DOHH2 (cell line): ENCODE measurements around the gene GPR62.
A peak's percentile ranks its signal among the peaks of the same experiment; 100 is the strongest.

ENCODE experiments used
- H3F3A ChIP-seq: fragments of 200-600 bp; sonication (generic), shearing (Covaris generic); 2 replicates; pipeline ENCODE4 v1.6.0; 2016; ENCODE audit warnings: antibody characterized with exemption, mild to moderate bottlenecking; ENCODE audit not compliant: control insufficient read depth, insufficient read depth
- H3K27ac ChIP-seq: fragments of 200-600 bp; sonication (generic); 2 replicates; pipeline ENCODE4 v1.5.1; 2014; ENCODE audit warnings: low read depth, mild to moderate bottlenecking, low read length, moderate library complexity
- H3K27me3 ChIP-seq: fragments of 200-600 bp; sonication (generic); 2 replicates; pipeline ENCODE4 v1.6.1; 2014; ENCODE audit warnings: mild to moderate bottlenecking, low read length, mixed read lengths; ENCODE audit not compliant: control insufficient read depth
- H3K36me3 ChIP-seq: fragments of 200-600 bp; sonication (generic); 2 replicates; pipeline ENCODE4 v1.6.1; 2014; ENCODE audit warnings: mild to moderate bottlenecking, low read length, moderate library complexity, mixed read lengths; ENCODE audit not compliant: control insufficient read depth
- H3K4me1 ChIP-seq: fragments of 200-600 bp; sonication (generic); 2 replicates; pipeline ENCODE4 v1.6.1; 2014; ENCODE audit warnings: mild to moderate bottlenecking, low read length, mixed read lengths; ENCODE audit not compliant: control insufficient read depth
- H3K4me2 ChIP-seq: fragments of 200-600 bp; sonication (generic); 2 replicates; pipeline ENCODE4 v1.6.0; 2014; ENCODE audit warnings: mild to moderate bottlenecking, low read length, moderate library complexity
- H3K4me3 ChIP-seq: fragments of 200-600 bp; sonication (generic); 2 replicates; pipeline ENCODE4 v1.5.1; 2014; ENCODE audit warnings: mild to moderate bottlenecking, low read length, mixed read lengths
- H3K79me2 ChIP-seq: fragments of 200-600 bp; sonication (generic); 2 replicates; pipeline ENCODE4 v1.6.1; 2014; ENCODE audit warnings: mild to moderate bottlenecking, low read length, mixed read lengths; ENCODE audit not compliant: control insufficient read depth
- H3K9me2 ChIP-seq: fragments of 200-600 bp; sonication (generic); replicated peaks from 2 replicates; pipeline ENCODE4 v1.6.1; 2014; ENCODE audit warnings: mild to moderate bottlenecking, low read length, mixed read lengths; ENCODE audit not compliant: control insufficient read depth
- H3K9me3 ChIP-seq: fragments of 200-600 bp; sonication (generic); 2 replicates; pipeline ENCODE4 v1.6.1; 2014; ENCODE audit warnings: antibody characterized with exemption, low read length, mixed read lengths; ENCODE audit not compliant: control insufficient read depth, insufficient read depth
- H4K20me1 ChIP-seq: fragments of 200-600 bp; sonication (generic); 2 replicates; pipeline ENCODE4 v1.6.0; 2014; ENCODE audit warnings: low read depth, mild to moderate bottlenecking, antibody characterized with exemption, low read length, moderate library complexity; ENCODE audit not compliant: control insufficient read depth, insufficient read depth
- CTCF ChIP-seq: fragments of 200-600 bp; sonication (generic); IDR thresholded peaks from one replicate; pipeline ENCODE4 v1.5.1; 2014; ENCODE audit warnings: antibody characterized with exemption, mild to moderate bottlenecking, low read depth, low read length; ENCODE audit not compliant: poor library complexity, severe bottlenecking
- EZH2phosphoT487 ChIP-seq: fragments of 200-600 bp; sonication (generic); IDR thresholded peaks from 2 replicates; pipeline ENCODE4 v1.6.1; 2017; ENCODE audit warnings: borderline replicate concordance, mild to moderate bottlenecking, antibody characterized with exemption, low read length, moderate library complexity, mixed read lengths

The GPR62 gene

GRCh38 chr3:51974277-51974962 lies 19.2 kb downstream of the GPR62 start:
- peak overlapping the region; percentile 99 for H3K4me3 ChIP-seq
- H3K36me3 ChIP-seq: peaks cover 13% of the 10 kb centered on the region
- TF ChIP-seq CTCF: peak; percentile 53
- TF ChIP-seq EZH2phosphoT487: no peak
- H3F3A ChIP-seq: peaks cover 26% of the 10 kb centered on the region
- no peaks in the 10 kb centered on the region for H4K20me1 ChIP-seq
- peak overlapping the region; percentile 60 for H3K27ac ChIP-seq
- no peaks in the 10 kb centered on the region for H3K9me2 ChIP-seq
- H3K27me3 ChIP-seq: no peaks in the 10 kb centered on the region
- peak overlapping the region; percentile 95 for H3K4me2 ChIP-seq
- peaks cover 25% of the 10 kb centered on the region for H3K79me2 ChIP-seq
- no peaks in the 10 kb centered on the region for H3K9me3 ChIP-seq
- H3K4me1 ChIP-seq: peaks cover 19% of the 10 kb centered on the region

- Histone ChIP-seq H3K4me3 (peak within 1 kb of the TSS; percentile 99), H4K20me1 (no peaks in the 10 kb centered on the region), H3K4me1 (peaks cover 19% of the 10 kb centered on the region), H3K36me3 (peaks cover 14% of the 10 kb centered on the region), H3K27ac (peak within 1 kb of the TSS; percentile 60), H3K4me2 (peak within 1 kb of the TSS; percentile 95), H3F3A (peaks cover 24% of the 10 kb centered on the region), H3K9me2 (no peaks in the 10 kb centered on the region), H3K9me3 (no peaks in the 10 kb centered on the region), H3K79me2 (peaks cover 25% of the 10 kb centered on the region), H3K27me3 (no peaks in the 10 kb centered on the region)
- TF ChIP-seq CTCF (no peak), EZH2phosphoT487 (no peak)
Measured at GRCh38 chr3:51974963-51975851, 20.0 kb downstream of the GPR62 start, which contains the start of gene ABHD14A. ABHD14A (plus strand) TSS chr3:51975064; CDS start chr3:51975136, 72 bp downstream.

- TF ChIP-seq CTCF: peak; percentile 14
- no peak for TF ChIP-seq EZH2phosphoT487
- no peaks in the 10 kb centered on the region for H3K9me3 ChIP-seq
- peaks cover 32% of the 10 kb centered on the region for H3K79me2 ChIP-seq
- no peaks in the 10 kb centered on the region for H3K27me3 ChIP-seq
- peak overlapping the region; percentile 95 for H3K4me2 ChIP-seq
- peaks cover 19% of the 10 kb centered on the region for H3K4me1 ChIP-seq
- no peaks in the 10 kb centered on the region for H3K9me2 ChIP-seq
- H3F3A ChIP-seq: peaks cover 24% of the 10 kb centered on the region
- no peaks in the 10 kb centered on the region for H4K20me1 ChIP-seq
- peak overlapping the region; percentile 99 for H3K4me3 ChIP-seq
- peaks cover 15% of the 10 kb centered on the region for H3K36me3 ChIP-seq
- no peak overlapping the region for H3K27ac ChIP-seq
Measured at GRCh38 chr3:51975852-51976549, 20.8 kb downstream of the GPR62 start.
